IPS-NIHi11 (cell line): ENCODE results near the gene NFATC1.
"Not testable (repeated sequence)": the region's sequence is repeated elsewhere in the genome, so short reads cannot be mapped to it uniquely, and the experiment has no call there.

Source experiments
- DNase-seq: peaks from one replicate; pipeline ENCODE4 v3.0.0; 2012; ENCODE audit warnings: mixed read lengths, low spot score

The NFATC1 gene

GRCh38 chr18:79375441-79376154 is 20.1 kb upstream of the NFATC1 start:
- DNase-seq, result no peak

GRCh38 chr18:79376661-79377060 is 19.1 kb upstream of the NFATC1 start:
- not testable (repeated sequence) for DNase-seq

- no peak for DNase-seq
Observed at GRCh38 chr18:79377187-79377891, 18.4 kb upstream of the NFATC1 start.

- peak; percentile 91 for DNase-seq
Observed at GRCh38 chr18:79378536-79379250, 17.0 kb upstream of the NFATC1 start.

GRCh38 chr18:79379251-79379905 is 16.4 kb upstream of the NFATC1 start:
- no peak for DNase-seq

GRCh38 chr18:79379931-79380815 is 15.6 kb upstream of the NFATC1 start:
- DNase-seq, result no peak

- peak; percentile 92 for DNase-seq
Observed at GRCh38 chr18:79380816-79381806, 14.6 kb upstream of the NFATC1 start.

- DNase-seq, result no peak
Observed at GRCh38 chr18:79381811-79382311, 13.9 kb upstream of the NFATC1 start.

- DNase-seq, result no peak
Observed at GRCh38 chr18:79382681-79383387, 12.9 kb upstream of the NFATC1 start.

- no peak for DNase-seq
Observed at GRCh38 chr18:79383388-79384056, 12.2 kb upstream of the NFATC1 start.

- DNase-seq, result no peak
Observed at GRCh38 chr18:79384151-79384807, 11.5 kb upstream of the NFATC1 start.

GRCh38 chr18:79384834-79385233 is 10.9 kb upstream of the NFATC1 start:
- DNase-seq, result no peak

GRCh38 chr18:79385326-79385707 is 10.4 kb upstream of the NFATC1 start:
- DNase-seq, result no peak

- DNase-seq, result no peak
Observed at GRCh38 chr18:79385708-79386341, 9.9 kb upstream of the NFATC1 start.

- DNase-seq, result no peak
Observed at GRCh38 chr18:79386547-79386946, 9.2 kb upstream of the NFATC1 start.

GRCh38 chr18:79387214-79387613 is 8.5 kb upstream of the NFATC1 start:
- DNase-seq, result no peak

- no peak for DNase-seq
Observed at GRCh38 chr18:79387615-79388014, 8.1 kb upstream of the NFATC1 start.

GRCh38 chr18:79388043-79388442 is 7.7 kb upstream of the NFATC1 start:
- no peak for DNase-seq
